CD4-positive, alpha-beta T cell treated with Interleukin-17A for 4 hours (primary cell): ENCODE measurements around the gene RFFL.

ENCODE experiments used
- DNase-seq: peaks from one replicate; pipeline ENCODE4 v3.0.0-alpha.2; 2020; ENCODE audit warnings: mixed read lengths

Gene RFFL

GRCh38 chr17:35080536-35080935 is 17.0 kb upstream of the RFFL start:
- no peak for DNase-seq

- DNase-seq: no peak
Measured at GRCh38 chr17:35079547-35080423, 16.3 kb upstream of the RFFL start.

GRCh38 chr17:35076874-35077273 is 13.4 kb upstream of the RFFL start:
- no peak for DNase-seq

- no peak for DNase-seq
Measured at GRCh38 chr17:35074711-35075707, 11.5 kb upstream of the RFFL start.

- DNase-seq: peak; percentile 16
Measured at GRCh38 chr17:35073991-35074627, 10.6 kb upstream of the RFFL start.

GRCh38 chr17:35073183-35073790 is 9.8 kb upstream of the RFFL start:
- peak; percentile 20 for DNase-seq

- DNase-seq: no peak
Measured at GRCh38 chr17:35069311-35069710, 5.8 kb upstream of the RFFL start.

- DNase-seq: no peak
Measured at GRCh38 chr17:35068249-35068648, 4.7 kb upstream of the RFFL start.

- no peak for DNase-seq
Measured at GRCh38 chr17:35065880-35066279, 2.4 kb upstream of the RFFL start.

GRCh38 chr17:35064516-35065215 is 1.2 kb upstream of the RFFL start:
- no peak for DNase-seq

- no peak for DNase-seq
Measured at GRCh38 chr17:35062308-35062707, 1.2 kb downstream of the RFFL start.

- no peak for DNase-seq
Measured at GRCh38 chr17:35057332-35057915, 6.1 kb downstream of the RFFL start.

GRCh38 chr17:35056013-35056412 is 7.5 kb downstream of the RFFL start:
- DNase-seq: peak; percentile 40

- no peak for DNase-seq
Measured at GRCh38 chr17:35053204-35053603, 10.3 kb downstream of the RFFL start.

GRCh38 chr17:35052780-35053179 is 10.7 kb downstream of the RFFL start:
- DNase-seq: no peak

- DNase-seq: no peak
Measured at GRCh38 chr17:35052241-35052610, 11.3 kb downstream of the RFFL start.

- DNase-seq: no peak
Measured at GRCh38 chr17:35051579-35052240, 11.8 kb downstream of the RFFL start.

GRCh38 chr17:35051183-35051578 is 12.3 kb downstream of the RFFL start:
- DNase-seq: peak; percentile 61

GRCh38 chr17:35050170-35050569 is 13.3 kb downstream of the RFFL start:
- no peak for DNase-seq

GRCh38 chr17:35048685-35049379 is 14.7 kb downstream of the RFFL start:
- peak; percentile 23 for DNase-seq
